H9 (cell line): ENCODE data around the gene NFYB. TPM values are rescaled to one million over a fixed set of nuclear protein-coding genes. Genes with fewer than 3 reads are reported as not detected.

Experiments
- DNase-seq: peaks from one replicate; pipeline ENCODE4 v3.0.0-alpha.2; 2017
- H2AFZ ChIP-seq: one replicate; pipeline ENCODE4 v1.6.1; 2013; ENCODE audit warnings: mild to moderate bottlenecking, low read length, control low read depth, moderate library complexity
- H2AK5ac ChIP-seq: 2 replicates; pipeline ENCODE4 v1.6.1; 2013; ENCODE audit warnings: low read length, control low read depth, mixed read lengths; ENCODE audit not compliant: insufficient read length
- H2BK120ac ChIP-seq: one replicate; pipeline ENCODE4 v1.6.1; 2013; ENCODE audit warnings: low read depth, mild to moderate bottlenecking, low read length, control low read depth, inconsistent platforms; ENCODE audit not compliant: poor library complexity, severe bottlenecking
- H2BK12ac ChIP-seq: 2 replicates; pipeline ENCODE4 v1.6.1; 2013; ENCODE audit warnings: low read length, control low read depth, mixed read lengths, low read depth; ENCODE audit not compliant: insufficient read length
- H2BK15ac ChIP-seq: 2 replicates; pipeline ENCODE4 v1.6.1; 2013; ENCODE audit warnings: low read depth, low read length, control low read depth
- H2BK20ac ChIP-seq: one replicate; pipeline ENCODE4 v1.6.1; 2013; ENCODE audit warnings: low read depth, mild to moderate bottlenecking, low read length, control low read depth, inconsistent platforms; ENCODE audit not compliant: poor library complexity, severe bottlenecking
- H2BK5ac ChIP-seq: 2 replicates; pipeline ENCODE4 v1.6.1; 2013; ENCODE audit warnings: low read length, control low read depth, mixed read lengths; ENCODE audit not compliant: insufficient read length
- H3K14ac ChIP-seq: 2 replicates; pipeline ENCODE4 v1.6.1; 2013; ENCODE audit warnings: low read length, control low read depth; ENCODE audit not compliant: insufficient read depth
- H3K18ac ChIP-seq: 2 replicates; pipeline ENCODE4 v1.6.1; 2013; ENCODE audit warnings: low read depth, mild to moderate bottlenecking, mixed read lengths, low read length, control low read depth; ENCODE audit not compliant: insufficient read length
- H3K23ac ChIP-seq: 2 replicates; pipeline ENCODE4 v1.6.1; 2013; ENCODE audit warnings: low read length, control low read depth, mixed read lengths, low read depth; ENCODE audit not compliant: insufficient read length
- H3K23me2 ChIP-seq: 2 replicates; pipeline ENCODE4 v1.6.1; 2013; ENCODE audit warnings: low read depth, mild to moderate bottlenecking, mixed read lengths, low read length, control low read depth; ENCODE audit not compliant: insufficient read length, poor library complexity, severe bottlenecking
- H3K27ac ChIP-seq: 2 replicates; pipeline ENCODE4 v1.5.1; 2013; ENCODE audit warnings: low read length, control low read depth, mixed read lengths, low read depth; ENCODE audit not compliant: insufficient read length
- H3K27me3 ChIP-seq: 2 replicates; pipeline ENCODE4 v1.6.1; 2013; ENCODE audit warnings: low read length, control low read depth, inconsistent platforms; ENCODE audit not compliant: insufficient read depth
- H3K4ac ChIP-seq: 2 replicates; pipeline ENCODE4 v1.6.1; 2013; ENCODE audit warnings: low read depth, mild to moderate bottlenecking, control low read depth, inconsistent platforms, low read length, moderate library complexity
- H3K4me1 ChIP-seq: 2 replicates; pipeline ENCODE4 v1.6.1; 2013; ENCODE audit warnings: low read length, control low read depth, inconsistent platforms; ENCODE audit not compliant: insufficient read depth
- H3K4me2 ChIP-seq: 2 replicates; pipeline ENCODE4 v1.6.1; 2013; ENCODE audit warnings: low read length, control low read depth, mixed read lengths; ENCODE audit not compliant: insufficient read length, insufficient read depth
- H3K56ac ChIP-seq: 2 replicates; pipeline ENCODE4 v1.6.1; 2013; ENCODE audit warnings: low read depth, mild to moderate bottlenecking, mixed read lengths, low read length, control low read depth; ENCODE audit not compliant: insufficient read length
- H3K79me1 ChIP-seq: 2 replicates; pipeline ENCODE4 v1.6.1; 2013; ENCODE audit warnings: low read depth, mild to moderate bottlenecking, moderate library complexity, low read length, control low read depth, inconsistent platforms; ENCODE audit not compliant: insufficient read depth, poor library complexity, severe bottlenecking
- H3K79me2 ChIP-seq: 2 replicates; pipeline ENCODE4 v1.6.1; 2013; ENCODE audit warnings: low read length, control low read depth, inconsistent platforms; ENCODE audit not compliant: insufficient read depth
- H3K9ac ChIP-seq: 2 replicates; pipeline ENCODE4 v1.6.1; 2013; ENCODE audit warnings: low read length, control low read depth, mixed read lengths; ENCODE audit not compliant: insufficient read length; ENCODE audit errors: extremely low read depth
- H3K9me3 ChIP-seq: one replicate; pipeline ENCODE4 v1.6.1; 2013; ENCODE audit warnings: low read depth, low read length, inconsistent platforms; ENCODE audit not compliant: control insufficient read depth
- H3T11ph ChIP-seq: one replicate; pipeline ENCODE4 v1.6.1; 2013; ENCODE audit warnings: mild to moderate bottlenecking, low read length, control low read depth, inconsistent platforms
- H4K20me1 ChIP-seq: one replicate; pipeline ENCODE4 v1.6.1; 2013; ENCODE audit not compliant: control insufficient read depth, insufficient read length, insufficient read depth
- H4K5ac ChIP-seq: 2 replicates; pipeline ENCODE4 v1.6.1; 2013; ENCODE audit warnings: low read depth, mild to moderate bottlenecking, mixed read lengths, low read length, control low read depth; ENCODE audit not compliant: insufficient read length
- H4K8ac ChIP-seq: replicated peaks from 2 replicates; pipeline ENCODE4 v1.6.1; 2013; ENCODE audit warnings: low read length, control low read depth, mixed read lengths, low read depth; ENCODE audit not compliant: insufficient read length
- H4K91ac ChIP-seq: 2 replicates; pipeline ENCODE4 v1.6.1; 2013; ENCODE audit warnings: low read depth, mild to moderate bottlenecking, moderate library complexity, mixed read lengths, low read length, control low read depth; ENCODE audit not compliant: insufficient read length
- H3K27ac Mint-ChIP-seq, 3 experiments: 2 replicates in 2 of 3; 3 replicates in 1 of 3; pipeline ENCODE4 v1.8.0; 2020 to 2021; ENCODE audit warnings: mixed read lengths in 3 of 3, mild to moderate bottlenecking in 1 of 3, moderate library complexity in 1 of 3
- H3K27me3 Mint-ChIP-seq: 2 replicates; pipeline ENCODE4 v1.8.0; 2021; ENCODE audit warnings: low read depth, mild to moderate bottlenecking, moderate library complexity, mixed read lengths
- H3K36me3 Mint-ChIP-seq, 3 experiments: 2 replicates in 2 of 3; 3 replicates in 1 of 3; pipeline ENCODE4 v1.8.0; 2020 to 2021; ENCODE audit warnings: low read depth in 3 of 3, mixed read lengths in 3 of 3; ENCODE audit not compliant: insufficient read depth in 1 of 3
- H3K4me1 Mint-ChIP-seq, 2 experiments: 2 replicates each; pipeline ENCODE4 v1.8.0; 2020; ENCODE audit warnings: mixed read lengths in 2 of 2
- H3K4me3 Mint-ChIP-seq, 2 experiments: 2 replicates in 1 of 2; 3 replicates in 1 of 2; pipeline ENCODE4 v1.8.0; 2020 to 2021; ENCODE audit warnings: mild to moderate bottlenecking in 2 of 2, mixed read lengths in 2 of 2, moderate library complexity in 1 of 2
- H3K9me3 Mint-ChIP-seq, 2 experiments: 2 replicates in 1 of 2; 3 replicates in 1 of 2; pipeline ENCODE4 v1.8.0; 2020; ENCODE audit warnings: mild to moderate bottlenecking in 2 of 2, mixed read lengths in 2 of 2, moderate library complexity in 1 of 2
- CTCF ChIP-seq: fragments of 200-600 bp; sonication (generic); conservative IDR thresholded peaks from 3 replicates; pipeline ENCODE4 v1.8.0; 2021; ENCODE audit warnings: antibody characterized with exemption, mild to moderate bottlenecking
- WGBS: extraction: QIAGEN DNeasy Blood & Tissue Kit; methylation state at CpG from one replicate; pipeline ENCODE4 v1.1.7; 2013; ENCODE audit warnings: missing lambda C conversion rate, low lambda C conversion rate, mixed read lengths; ENCODE audit not compliant: insufficient read length; ENCODE audit errors: extremely low coverage; 5-methylcytosine and 5-hydroxymethylcytosine counted together
- total RNA-seq: library from RNA; stranded (reverse); gene quantifications from 2 replicates; pipeline ENCODE4 v1.2.1, GENCODE V29; 2021

NFYB gene
- total RNA-seq, 1 experiment from 2014 or later, result 52.5 TPM

- Histone ChIP-seq H3K23ac (no peak overlapping the region), H3K23me2 (no peaks in the 10 kb centered on the region), H4K91ac (no peak overlapping the region), H4K20me1 (no peaks in the 10 kb centered on the region), H3K14ac (no peak overlapping the region), H2BK120ac (no peak overlapping the region), H3T11ph (no peak overlapping the region), H2AFZ (no peak overlapping the region), H2BK5ac (no peak overlapping the region), H3K79me2 (no peaks in the 10 kb centered on the region), H4K5ac (no peak overlapping the region), H2AK5ac (no peak overlapping the region), H2BK20ac (no peak overlapping the region), H3K18ac (no peak overlapping the region), H3K9me3 (no peaks in the 10 kb centered on the region), H3K27me3 (no peaks in the 10 kb centered on the region), H3K4me1 (no peaks in the 10 kb centered on the region; the same call in 1 of the 2 replicates), H3K9ac (no peak overlapping the region), H2BK15ac (no peak overlapping the region), H3K4me2 (no peak overlapping the region), H3K4ac (no peak overlapping the region), H3K27ac (no peak overlapping the region), H4K8ac (no peak overlapping the region), H3K56ac (no peak overlapping the region), H2BK12ac (no peak overlapping the region), H3K79me1 (no peaks in the 10 kb centered on the region)
- peaks cover 3 to 4% of the 10 kb centered on the region in 2 experiments; a peak in 3 of 4 replicates for H3K4me1 Mint-ChIP-seq
- DNase-seq, result no peak
- H3K27ac Mint-ChIP-seq, result no peak overlapping the region; a peak in 1 of 7 replicates
- no peak overlapping the region for H3K4me3 Mint-ChIP-seq
- peaks cover 2% of the 10 kb centered on the region; the same call in 1 of the 2 replicates for H3K27me3 Mint-ChIP-seq
- TF ChIP-seq CTCF, result no peak
- no CpG with 5 or more reads among the region's 6 CpGs for WGBS
- no peaks in the 10 kb centered on the region for H3K36me3 Mint-ChIP-seq
- no peaks in the 10 kb centered on the region; a peak in 1 of 5 replicates for H3K9me3 Mint-ChIP-seq
Observed at GRCh38 chr12:104166465-104166864, 28.5 kb upstream of the NFYB start.
